Measurements from ENCODE around the gene MYO3B.

DNA sequence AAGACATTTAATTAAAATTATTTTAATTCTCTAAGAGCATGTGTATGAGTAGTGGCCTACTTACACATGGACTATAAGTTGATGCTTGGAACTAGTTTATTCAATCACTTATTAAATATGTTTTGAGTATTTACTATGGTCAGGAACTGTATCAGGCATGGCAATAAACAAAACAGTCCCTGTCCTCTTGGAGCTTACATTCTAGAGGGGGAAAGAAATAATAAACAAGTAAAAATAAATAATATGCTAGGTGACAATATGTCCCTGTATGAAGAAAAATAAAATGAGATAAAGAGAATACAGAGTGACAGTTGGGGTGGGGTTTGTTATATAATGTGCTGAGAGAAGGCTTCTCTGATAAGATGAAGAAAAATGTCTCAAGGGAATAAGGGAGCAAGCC is 74.5 kb downstream of the MYO3B start:
- TF ChIP-seq, protein P1, sequence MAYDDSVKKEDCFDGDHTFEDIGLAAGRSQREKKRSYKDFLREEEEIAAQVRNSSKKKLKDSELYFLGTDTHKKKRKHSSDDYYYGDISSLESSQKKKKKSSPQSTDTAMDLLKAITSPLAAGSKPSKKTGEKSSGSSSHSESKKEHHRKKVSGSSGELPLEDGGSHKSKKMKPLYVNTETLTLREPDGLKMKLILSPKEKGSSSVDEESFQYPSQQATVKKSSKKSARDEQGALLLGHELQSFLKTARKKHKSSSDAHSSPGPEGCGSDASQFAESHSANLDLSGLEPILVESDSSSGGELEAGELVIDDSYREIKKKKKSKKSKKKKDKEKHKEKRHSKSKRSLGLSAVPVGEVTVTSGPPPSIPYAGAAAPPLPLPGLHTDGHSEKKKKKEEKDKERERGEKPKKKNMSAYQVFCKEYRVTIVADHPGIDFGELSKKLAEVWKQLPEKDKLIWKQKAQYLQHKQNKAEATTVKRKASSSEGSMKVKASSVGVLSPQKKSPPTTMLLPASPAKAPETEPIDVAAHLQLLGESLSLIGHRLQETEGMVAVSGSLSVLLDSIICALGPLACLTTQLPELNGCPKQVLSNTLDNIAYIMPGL (CRISPR knock-in tag; IDR thresholded peaks at IDR 0.05; ENCODE audit: borderline replicate concordance) = no peak
- no peak for TF ChIP-seq CBX2 (IDR thresholded peaks at IDR 0.05; ENCODE audit: borderline replicate concordance, low read depth)
- TF ChIP-seq, protein P2, sequence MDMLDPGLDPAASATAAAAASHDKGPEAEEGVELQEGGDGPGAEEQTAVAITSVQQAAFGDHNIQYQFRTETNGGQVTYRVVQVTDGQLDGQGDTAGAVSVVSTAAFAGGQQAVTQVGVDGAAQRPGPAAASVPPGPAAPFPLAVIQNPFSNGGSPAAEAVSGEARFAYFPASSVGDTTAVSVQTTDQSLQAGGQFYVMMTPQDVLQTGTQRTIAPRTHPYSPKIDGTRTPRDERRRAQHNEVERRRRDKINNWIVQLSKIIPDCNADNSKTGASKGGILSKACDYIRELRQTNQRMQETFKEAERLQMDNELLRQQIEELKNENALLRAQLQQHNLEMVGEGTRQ (IDR thresholded peaks at IDR 0.05) = no peak
- TF ChIP-seq ESRRA (IDR thresholded peaks at IDR 0.05; ENCODE audit: borderline replicate concordance, low read length) = no peak
- TF ChIP-seq POLR2A (IDR thresholded peaks at IDR 0.05; ENCODE audit: low read length) = no peak
- TF ChIP-seq, protein P3, sequence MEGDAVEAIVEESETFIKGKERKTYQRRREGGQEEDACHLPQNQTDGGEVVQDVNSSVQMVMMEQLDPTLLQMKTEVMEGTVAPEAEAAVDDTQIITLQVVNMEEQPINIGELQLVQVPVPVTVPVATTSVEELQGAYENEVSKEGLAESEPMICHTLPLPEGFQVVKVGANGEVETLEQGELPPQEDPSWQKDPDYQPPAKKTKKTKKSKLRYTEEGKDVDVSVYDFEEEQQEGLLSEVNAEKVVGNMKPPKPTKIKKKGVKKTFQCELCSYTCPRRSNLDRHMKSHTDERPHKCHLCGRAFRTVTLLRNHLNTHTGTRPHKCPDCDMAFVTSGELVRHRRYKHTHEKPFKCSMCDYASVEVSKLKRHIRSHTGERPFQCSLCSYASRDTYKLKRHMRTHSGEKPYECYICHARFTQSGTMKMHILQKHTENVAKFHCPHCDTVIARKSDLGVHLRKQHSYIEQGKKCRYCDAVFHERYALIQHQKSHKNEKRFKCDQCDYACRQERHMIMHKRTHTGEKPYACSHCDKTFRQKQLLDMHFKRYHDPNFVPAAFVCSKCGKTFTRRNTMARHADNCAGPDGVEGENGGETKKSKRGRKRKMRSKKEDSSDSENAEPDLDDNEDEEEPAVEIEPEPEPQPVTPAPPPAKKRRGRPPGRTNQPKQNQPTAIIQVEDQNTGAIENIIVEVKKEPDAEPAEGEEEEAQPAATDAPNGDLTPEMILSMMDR (IDR thresholded peaks at IDR 0.05) = no peak
- TF ChIP-seq NR3C1 (IDR thresholded peaks at IDR 0.05) = no peak
- TF ChIP-seq, protein P4, sequence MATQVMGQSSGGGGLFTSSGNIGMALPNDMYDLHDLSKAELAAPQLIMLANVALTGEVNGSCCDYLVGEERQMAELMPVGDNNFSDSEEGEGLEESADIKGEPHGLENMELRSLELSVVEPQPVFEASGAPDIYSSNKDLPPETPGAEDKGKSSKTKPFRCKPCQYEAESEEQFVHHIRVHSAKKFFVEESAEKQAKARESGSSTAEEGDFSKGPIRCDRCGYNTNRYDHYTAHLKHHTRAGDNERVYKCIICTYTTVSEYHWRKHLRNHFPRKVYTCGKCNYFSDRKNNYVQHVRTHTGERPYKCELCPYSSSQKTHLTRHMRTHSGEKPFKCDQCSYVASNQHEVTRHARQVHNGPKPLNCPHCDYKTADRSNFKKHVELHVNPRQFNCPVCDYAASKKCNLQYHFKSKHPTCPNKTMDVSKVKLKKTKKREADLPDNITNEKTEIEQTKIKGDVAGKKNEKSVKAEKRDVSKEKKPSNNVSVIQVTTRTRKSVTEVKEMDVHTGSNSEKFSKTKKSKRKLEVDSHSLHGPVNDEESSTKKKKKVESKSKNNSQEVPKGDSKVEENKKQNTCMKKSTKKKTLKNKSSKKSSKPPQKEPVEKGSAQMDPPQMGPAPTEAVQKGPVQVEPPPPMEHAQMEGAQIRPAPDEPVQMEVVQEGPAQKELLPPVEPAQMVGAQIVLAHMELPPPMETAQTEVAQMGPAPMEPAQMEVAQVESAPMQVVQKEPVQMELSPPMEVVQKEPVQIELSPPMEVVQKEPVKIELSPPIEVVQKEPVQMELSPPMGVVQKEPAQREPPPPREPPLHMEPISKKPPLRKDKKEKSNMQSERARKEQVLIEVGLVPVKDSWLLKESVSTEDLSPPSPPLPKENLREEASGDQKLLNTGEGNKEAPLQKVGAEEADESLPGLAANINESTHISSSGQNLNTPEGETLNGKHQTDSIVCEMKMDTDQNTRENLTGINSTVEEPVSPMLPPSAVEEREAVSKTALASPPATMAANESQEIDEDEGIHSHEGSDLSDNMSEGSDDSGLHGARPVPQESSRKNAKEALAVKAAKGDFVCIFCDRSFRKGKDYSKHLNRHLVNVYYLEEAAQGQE (IDR thresholded peaks at IDR 0.05) = no peak
- TF ChIP-seq CHD2 (IDR thresholded peaks at IDR 0.05; ENCODE audit: low read length, partially characterized antibody) = no peak
- no peak for TF ChIP-seq JUN (IDR thresholded peaks at IDR 0.05)
